Kidney (tissue), 14 donors: Measurements from ENCODE around the gene RAMP2. TPM values are rescaled to one million over a fixed set of nuclear protein-coding genes. Genes with fewer than 3 reads are reported as not detected.

Experiments used
- DNase-seq, 5 donors: peaks; one replicate each; pipeline ENCODE4 v3.0.0-alpha.2; 2013 to 2020
- FAIRE-seq: peaks from 2 replicates; lab custom pipeline; 2012; peaks lifted over from hg19 to GRCh38; lab: Jason Lieb, UNC
- H3K27ac ChIP-seq, 2 donors: one replicate each; pipeline ENCODE4 v1.7.0; 2013; ENCODE audit warnings: low read depth in 2 of 2, low read length in 2 of 2, inconsistent platforms in 1 of 2
- H3K27me3 ChIP-seq: one replicate; pipeline ENCODE4 v1.7.1; 2013; ENCODE audit warnings: low read length, inconsistent platforms; ENCODE audit not compliant: control insufficient read depth, insufficient read depth
- H3K36me3 ChIP-seq, 3 donors: one replicate each; pipeline versions ENCODE4 v1.7.0 to v1.7.1; 2013; ENCODE audit warnings: low read length in 3 of 3, control low read depth in 1 of 3, inconsistent platforms in 1 of 3; ENCODE audit not compliant: insufficient read depth in 3 of 3, control insufficient read depth in 2 of 3
- H3K4me1 ChIP-seq, 3 donors: one replicate each; pipeline versions ENCODE4 v1.7.0 to v1.7.1; 2013; ENCODE audit warnings: low read length in 3 of 3, inconsistent platforms in 1 of 3, low read depth in 1 of 3; ENCODE audit not compliant: control insufficient read depth in 2 of 3, insufficient read depth in 2 of 3
- H3K4me3 ChIP-seq, 3 donors: one replicate each; pipeline versions ENCODE4 v1.7.0 to v1.8.1; 2013; ENCODE audit warnings: low read length in 3 of 3, control low read depth in 1 of 3, inconsistent platforms in 1 of 3
- H3K9ac ChIP-seq, 3 donors: one replicate each; pipeline versions ENCODE4 v1.7.0 to v1.7.1; 2013; ENCODE audit warnings: low read length in 3 of 3, control low read depth in 1 of 3, inconsistent platforms in 1 of 3
- H3K9me3 ChIP-seq, 3 donors: one replicate each; pipeline versions ENCODE4 v1.7.0 to v1.7.1; 2013; ENCODE audit warnings: low read length in 3 of 3, control low read depth in 1 of 3, inconsistent platforms in 1 of 3; ENCODE audit not compliant: control insufficient read depth in 2 of 3, insufficient read depth in 1 of 3
- intact Hi-C: fragments of 100-400 bp; cut with DNase I; formaldehyde crosslinking; loops from one replicate; pipeline ENCODE4 v1.11.1; 2022
- polyA plus RNA-seq: library from polyadenylated mRNA; stranded (reverse); fragments of 350-450 nt; fragmentation: Illumina TruSeq; extraction: RNeasy Lipid Tissue Mini Kit (QIAGEN cat#74804); gene quantifications from one replicate; pipeline ENCODE4 v1.2.3, GENCODE V29; 2014; ENCODE audit warnings: low read depth, low replicate concordance; ENCODE audit not compliant: insufficient read depth
- total RNA-seq: library from RNA; stranded (reverse); fragmentation: NEBNext Ultra II Directional; extraction: Animal tissue kit (Norgen Biotek cat#: 25700); gene quantifications from one replicate; pipeline ENCODE4 v1.2.1, GENCODE V29; 2021
- TF ChIP-seq, protein P1 (sequence below): IDR thresholded peaks from 3 replicates; pipeline ENCODE4 v1.5.1; 2012; ENCODE audit warnings: mild to moderate bottlenecking, moderate library complexity, borderline replicate concordance; ENCODE audit not compliant: insufficient read depth; ENCODE audit errors: extremely low read depth
- donor health status: control.
- donor health status: control.
- donor health status: control.
- donor health status: control.
- donor health status: control.
- donor health status: DM: yes; HTN: yes; CAD: no.
- donor health status: Normal renal cell carcinoma (clear cell type).

The RAMP2 gene
- total and polyA plus RNA-seq, 2 donors from 2014 or later, result 55.7 to 134 TPM

DNA sequence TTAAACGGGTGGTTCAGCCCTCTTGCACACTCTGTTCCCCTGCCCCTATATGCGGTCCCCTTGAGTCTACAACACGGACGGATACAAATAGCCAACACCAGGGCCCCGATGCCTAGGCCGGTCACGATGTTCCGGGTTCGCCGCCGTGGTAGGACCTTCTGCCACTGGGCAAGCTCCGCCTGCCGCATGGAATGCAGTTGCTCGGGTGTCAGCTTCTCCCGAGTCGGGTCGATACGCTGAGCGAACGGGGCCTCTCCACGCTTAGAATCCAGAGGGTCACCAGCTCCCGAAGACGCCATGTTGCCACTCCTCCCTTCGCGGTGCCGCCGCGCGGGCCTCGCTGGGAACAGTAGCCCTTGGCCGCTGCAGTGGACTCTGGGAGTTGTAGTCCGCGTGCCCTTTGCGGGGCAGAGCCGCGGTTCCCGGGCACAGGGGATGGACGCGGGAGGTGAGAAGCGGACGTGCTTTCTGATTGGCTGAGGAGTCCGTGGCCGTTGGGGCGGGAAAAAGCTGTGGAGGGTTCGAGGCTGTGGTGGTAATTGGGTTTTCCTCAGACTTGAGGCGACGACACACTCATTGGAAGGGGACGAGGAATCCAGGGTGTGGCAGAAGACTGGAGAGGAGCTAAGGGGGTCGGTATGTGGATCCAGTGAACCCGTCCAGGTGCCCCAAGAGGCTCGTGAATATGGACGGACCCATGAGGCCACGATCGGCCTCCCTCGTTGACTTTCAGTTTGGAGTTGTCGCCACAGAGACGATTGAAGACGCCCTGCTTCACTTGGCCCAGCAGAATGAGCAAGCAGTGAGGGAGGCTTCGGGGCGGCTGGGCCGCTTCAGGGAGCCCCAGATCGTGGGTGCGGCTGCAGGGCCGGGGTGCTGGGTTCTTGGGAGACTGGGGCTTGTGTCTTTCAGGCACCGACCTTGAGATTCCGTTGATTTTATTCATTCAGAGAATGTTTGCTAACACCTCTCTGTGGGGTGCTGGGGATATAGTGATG, 37.7 kb downstream of the RAMP2 start, which contains the start of the genes CNTD1 and COA3:
CNTD1 (plus strand) TSS at position 479 of the 998 bp plus-strand sequence; CDS start at position 686, 207 bp downstream.
COA3 (minus strand) TSS at position 322 of the 998 bp plus-strand sequence; CDS start at position 299, 23 bp downstream.
- Histone ChIP-seq H3K36me3 (no peaks in the 10 kb centered on the region), H3K4me1 (peaks cover 0 to 21% (median 13%) of the 10 kb centered on the region in 3 donors), H3K27ac (peak within 1 kb of the TSS; percentile 90 to 97), H3K4me3 (peak within 1 kb of the TSS; percentile 93 to 95 (median 94)), H3K9me3 (no peaks in the 10 kb centered on the region), H3K9ac (peak within 1 kb of the TSS; percentile 92 to 97 (median 95)), H3K27me3 (no peaks in the 10 kb centered on the region)
- DNase-seq (peak; percentile 90 to 95 (median 94)), FAIRE-seq (no peak)
- intact Hi-C loops, result no loop called here
- TF ChIP-seq, protein P1, sequence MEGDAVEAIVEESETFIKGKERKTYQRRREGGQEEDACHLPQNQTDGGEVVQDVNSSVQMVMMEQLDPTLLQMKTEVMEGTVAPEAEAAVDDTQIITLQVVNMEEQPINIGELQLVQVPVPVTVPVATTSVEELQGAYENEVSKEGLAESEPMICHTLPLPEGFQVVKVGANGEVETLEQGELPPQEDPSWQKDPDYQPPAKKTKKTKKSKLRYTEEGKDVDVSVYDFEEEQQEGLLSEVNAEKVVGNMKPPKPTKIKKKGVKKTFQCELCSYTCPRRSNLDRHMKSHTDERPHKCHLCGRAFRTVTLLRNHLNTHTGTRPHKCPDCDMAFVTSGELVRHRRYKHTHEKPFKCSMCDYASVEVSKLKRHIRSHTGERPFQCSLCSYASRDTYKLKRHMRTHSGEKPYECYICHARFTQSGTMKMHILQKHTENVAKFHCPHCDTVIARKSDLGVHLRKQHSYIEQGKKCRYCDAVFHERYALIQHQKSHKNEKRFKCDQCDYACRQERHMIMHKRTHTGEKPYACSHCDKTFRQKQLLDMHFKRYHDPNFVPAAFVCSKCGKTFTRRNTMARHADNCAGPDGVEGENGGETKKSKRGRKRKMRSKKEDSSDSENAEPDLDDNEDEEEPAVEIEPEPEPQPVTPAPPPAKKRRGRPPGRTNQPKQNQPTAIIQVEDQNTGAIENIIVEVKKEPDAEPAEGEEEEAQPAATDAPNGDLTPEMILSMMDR, result no peak

DNA sequence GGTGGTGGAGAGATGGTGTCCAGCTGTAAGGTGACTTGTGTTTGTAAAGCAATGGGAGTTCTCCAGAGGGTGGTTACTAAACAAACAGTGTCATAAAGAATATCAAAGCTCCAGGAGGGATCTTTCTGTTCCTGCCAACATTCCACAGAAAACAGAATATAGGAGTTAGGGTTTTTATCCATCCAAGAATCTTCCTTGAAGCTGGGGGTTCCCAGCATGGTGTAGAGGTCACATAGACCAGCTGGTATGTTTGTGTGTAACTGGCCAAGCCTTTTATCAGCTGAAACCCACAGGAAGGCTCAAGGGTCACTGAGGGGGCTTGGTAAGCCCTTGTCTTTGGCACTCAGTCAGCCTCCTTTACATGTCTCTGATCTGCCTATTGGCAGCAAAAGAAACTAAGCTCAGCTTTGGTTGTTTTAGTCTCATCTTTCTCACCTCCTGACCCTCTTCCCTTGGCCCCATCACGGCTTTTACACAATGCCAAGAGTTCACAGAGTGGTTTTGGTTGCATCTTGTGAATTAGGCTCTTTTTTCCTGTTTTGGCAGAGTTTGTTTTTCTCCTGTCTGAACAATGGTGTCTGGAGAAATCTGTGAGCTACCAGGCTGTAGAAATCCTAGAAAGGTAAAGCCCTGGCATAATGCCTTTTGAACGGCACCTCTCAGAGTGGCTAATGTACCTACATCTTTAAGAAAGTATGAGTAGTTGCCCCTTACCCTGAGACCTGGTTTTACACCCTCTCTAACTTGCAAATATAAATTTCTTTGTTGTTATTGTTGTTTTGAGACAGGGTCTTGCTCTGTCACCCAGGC, 42.3 kb downstream of the RAMP2 start:
- H3K36me3 ChIP-seq, result no peaks in the 10 kb centered on the region
- intact Hi-C loops, result no loop called here
- FAIRE-seq (no peak), DNase-seq (peak in 2 of 5 donors; percentile 51 to 62)
- peak overlapping the region; percentile 47 to 48 for H3K27ac ChIP-seq
- no peaks in the 10 kb centered on the region for H3K27me3 ChIP-seq
- peaks cover 2 to 8% (median 7%) of the 10 kb centered on the region in 3 donors for H3K4me1 ChIP-seq
- H3K9me3 ChIP-seq, result no peaks in the 10 kb centered on the region
- H3K9ac ChIP-seq, result no peak overlapping the region
- H3K4me3 ChIP-seq, result no peak overlapping the region
- TF ChIP-seq, protein P1, result no peak

DNA sequence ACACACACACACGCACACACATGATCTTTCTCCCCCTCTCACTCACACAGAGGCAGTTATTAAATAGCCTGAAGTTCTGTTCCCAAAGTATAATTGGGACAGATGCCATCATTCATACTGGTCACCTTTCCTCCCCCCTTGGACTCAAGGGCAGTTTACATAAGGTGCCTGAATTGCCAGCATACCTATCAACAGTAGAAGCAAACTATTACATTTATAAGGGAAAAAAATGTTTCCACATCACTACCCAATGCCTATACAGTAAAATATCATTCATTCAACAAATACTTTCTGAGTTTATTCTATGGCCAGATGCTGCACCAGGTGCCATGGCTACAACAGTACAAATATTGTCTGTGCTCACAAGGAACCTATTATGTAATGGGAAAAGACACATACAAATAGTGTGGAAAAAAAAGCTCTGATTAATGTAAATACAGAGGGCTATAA, 43.9 kb downstream of the RAMP2 start:
- Histone ChIP-seq H3K9ac (peak overlapping the region in 1 of 3 donors; percentile 36), H3K27ac (peak overlapping the region; percentile 48 to 73), H3K27me3 (no peaks in the 10 kb centered on the region), H3K4me1 (peaks cover 2 to 5% (median 3%) of the 10 kb centered on the region in 3 donors), H3K4me3 (peak overlapping the region in 1 of 3 donors; percentile 2), H3K9me3 (no peaks in the 10 kb centered on the region), H3K36me3 (no peaks in the 10 kb centered on the region)
- DNase-seq (peak in 1 of 5 donors; percentile 47), FAIRE-seq (no peak)
- TF ChIP-seq, protein P1, result no peak
- intact Hi-C loops, result no loop called here
